K562 (cell line): ENCODE data around the gene METTL2A. TPM values are rescaled to one million over a fixed set of nuclear protein-coding genes. Genes with fewer than 3 reads are reported as not detected.

Experiments used
- ATAC-seq: fragments of 200-7000 bp; cut with Tn5 transposase; 3 replicates; pipeline ENCODE4 v1.9.1; 2020; ENCODE audit warnings: moderate library complexity
- BruUV-seq: library from RNA; stranded (reverse); fragments of 400-500 nt; replicated peaks from 2 replicates; lab custom pipeline; 2021; lab: Mats Ljungman, UMichigan
- CTCF ChIA-PET: fragments of 300-600 bp; formaldehyde crosslinking; extraction: SDS; loops from one replicate; lab custom pipeline; 2021; ENCODE audit warnings: low intra/inter-chr PET ratio; lab: Yijun Ruan, JAX
- POLR2A ChIA-PET: fragments of 300-600, 350-650 bp; sonication (Branson Sonifier 250); formaldehyde crosslinking; extraction: SDS; loops from one replicate; lab custom pipeline; 2021; ENCODE audit warnings: antibody characterized with exemption, inconsistent platforms; lab: Yijun Ruan, JAX
- DNase-seq, 4 experiments: peaks; one replicate each; pipeline versions ENCODE4 v3.0.0 to v3.0.0-alpha.2; 2011 to 2018; ENCODE audit warnings: low spot score in 3 of 4, mixed read lengths in 3 of 4; ENCODE audit errors: extremely low read depth in 1 of 4
- FAIRE-seq: peaks from 2 replicates; lab custom pipeline; 2011; peaks lifted over from hg19 to GRCh38; lab: Jason Lieb, UNC
- H2AFZ ChIP-seq: 2 replicates; pipeline ENCODE4 v1.6.0; 2011; ENCODE audit warnings: low read depth, low read length, control low read depth, inconsistent platforms
- H3K27ac ChIP-seq: fragments of 200-600 bp; 3 replicates; pipeline ENCODE4 v1.8.0; 2011; ENCODE audit warnings: low read depth, mild to moderate bottlenecking, control low read depth, inconsistent platforms, low read length, moderate library complexity, mixed read lengths; ENCODE audit errors: extremely low read depth
- H3K27me3 ChIP-seq, 2 experiments: fragments of 300-600 bp in 1 of 2; 2 replicates in 1 of 2; 3 replicates in 1 of 2; pipeline versions ENCODE4 v1.6.0 to v1.8.0; 2011; ENCODE audit warnings: inconsistent platforms in 2 of 2, low read length in 2 of 2, mild to moderate bottlenecking in 1 of 2, mixed read lengths in 1 of 2, moderate library complexity in 1 of 2; ENCODE audit not compliant: control insufficient read depth in 2 of 2, insufficient read depth in 2 of 2
- H3K36me3 ChIP-seq: fragments of 300-600 bp; 3 replicates; pipeline ENCODE4 v1.8.0; 2011; ENCODE audit warnings: mild to moderate bottlenecking, low read length, inconsistent platforms; ENCODE audit not compliant: control insufficient read depth, insufficient read depth
- H3K4me1 ChIP-seq, 2 experiments: fragments of 200-600 bp in 1 of 2; replicated peaks in 1 of 2; 2 replicates in 1 of 2; 3 replicates in 1 of 2; pipeline versions ENCODE4 v1.5.1 to v1.8.0; 2011; ENCODE audit warnings: inconsistent platforms in 2 of 2, low read length in 2 of 2, mild to moderate bottlenecking in 1 of 2, mixed read lengths in 1 of 2, moderate library complexity in 1 of 2; ENCODE audit not compliant: control insufficient read depth in 2 of 2, insufficient read depth in 2 of 2
- H3K4me2 ChIP-seq: 2 replicates; pipeline ENCODE4 v1.6.1; 2011; ENCODE audit warnings: low read length, control low read depth, inconsistent platforms, mixed read lengths; ENCODE audit not compliant: insufficient read depth
- H3K4me3 ChIP-seq: fragments of 200-600 bp; sonication (generic), shearing (Covaris generic); 2 replicates; pipeline ENCODE4 v1.5.1; 2016; ENCODE audit warnings: control low read depth, inconsistent platforms
- H3K79me2 ChIP-seq: fragments of 200-600 bp; 3 replicates; pipeline ENCODE4 v1.8.0; 2011; ENCODE audit warnings: low read length, inconsistent platforms; ENCODE audit not compliant: control insufficient read depth, insufficient read depth
- H3K9ac ChIP-seq, 2 experiments: 2 replicates each; pipeline versions ENCODE4 v1.6.0 to v1.6.1; 2011; ENCODE audit warnings: low read depth in 2 of 2, low read length in 2 of 2, control low read depth in 1 of 2, inconsistent platforms in 1 of 2, mild to moderate bottlenecking in 1 of 2, mixed read lengths in 1 of 2; ENCODE audit not compliant: insufficient read depth in 1 of 2
- H3K9me1 ChIP-seq: one replicate; pipeline ENCODE4 v1.6.0; 2011; ENCODE audit warnings: inconsistent platforms, mild to moderate bottlenecking, low read length, moderate library complexity; ENCODE audit not compliant: control insufficient read depth, insufficient read depth
- H3K9me3 ChIP-seq: replicated peaks from 2 replicates; pipeline ENCODE4 v1.5.1; 2011; ENCODE audit warnings: low read depth, low read length, inconsistent platforms; ENCODE audit not compliant: control insufficient read depth, insufficient read depth
- H4K20me1 ChIP-seq: replicated peaks from 2 replicates; pipeline ENCODE4 v1.6.1; 2011; ENCODE audit warnings: low read length, inconsistent platforms, mixed read lengths; ENCODE audit not compliant: control insufficient read depth, insufficient read depth
- ADNP ChIP-seq: fragments of 200-800 bp; sonication (Bioruptor generic); IDR thresholded peaks from 2 replicates; pipeline ENCODE4 v1.6.1; 2016; ENCODE audit warnings: missing genetic modification characterization, missing compliant biosample characterization
- DLX4 ChIP-seq: fragments of 250-450 bp; sonication (Bioruptor Pico); IDR thresholded peaks from 2 replicates; pipeline ENCODE4 v1.6.1; 2021; ENCODE audit warnings: mild to moderate bottlenecking
- DMBX1 ChIP-seq: fragments of 250-450 bp; sonication (Bioruptor Pico); IDR thresholded peaks from 2 replicates; pipeline ENCODE4 v1.8.0; 2022; ENCODE audit warnings: inconsistent platforms, mild to moderate bottlenecking, moderate library complexity, borderline replicate concordance
- FOXM1 ChIP-seq, 2 experiments: fragments of 450-650 bp in 1 of 2; sonication (generic) in 1 of 2; formaldehyde crosslinking in 1 of 2; IDR thresholded peaks; 2 replicates each; pipeline versions ENCODE4 v1.6.1 to v1.9.0; 2017 to 2022; ENCODE audit warnings: low read depth in 2 of 2, mild to moderate bottlenecking in 2 of 2, missing genetic modification reagents in 1 of 2, moderate library complexity in 1 of 2
- GABPB1 ChIP-seq: sonication (generic); formaldehyde crosslinking; IDR thresholded peaks from 2 replicates; pipeline ENCODE4 v1.8.0; 2022; ENCODE audit warnings: mild to moderate bottlenecking, missing genetic modification reagents
- MAFK ChIP-seq: IDR thresholded peaks from 2 replicates; pipeline ENCODE4 v1.6.1; 2011; ENCODE audit warnings: low read length, improper control_type of control experiment
- RB1 ChIP-seq: fragments of 450-650 bp; IDR thresholded peaks from 2 replicates; pipeline ENCODE4 v1.6.1; 2017; ENCODE audit warnings: low read depth, mild to moderate bottlenecking
- SMARCC2 ChIP-seq: fragments of 450-650 bp; IDR thresholded peaks from 2 replicates; pipeline ENCODE4 v1.6.1; 2017; ENCODE audit warnings: antibody characterized with exemption, moderate library complexity, mild to moderate bottlenecking, low read depth
- SNRNP70 ChIP-seq: fragments of 200-400 bp; formaldehyde crosslinking; optimal IDR thresholded peaks from 2 replicates; pipeline ENCODE3; 2017; ENCODE audit warnings: low read depth, low read length
- TCF7L2 ChIP-seq: fragments of 150-350 bp; IDR thresholded peaks from 2 replicates; pipeline ENCODE4 v1.6.1; 2016; ENCODE audit warnings: low read depth, mild to moderate bottlenecking, low read length, moderate library complexity
- ZNF507 ChIP-seq: conservative IDR thresholded peaks from 2 replicates; pipeline ENCODE4 v1.6.1; 2017; ENCODE audit warnings: missing genetic modification characterization, missing compliant biosample characterization
- ZNF75A ChIP-seq: fragments of 450-650 bp; formaldehyde crosslinking; IDR thresholded peaks from 2 replicates; pipeline ENCODE4 v1.4.0; 2020; ENCODE audit warnings: mild to moderate bottlenecking
- WGBS: fragments of 100-300 bp; shearing (Covaris generic); methylation state at CpG from one replicate; pipeline ENCODE4 v1.1.6; 2016; ENCODE audit warnings: low coverage, mixed read lengths; ENCODE audit not compliant: insufficient coverage; ENCODE audit errors: missing lambda C conversion rate; 5-methylcytosine and 5-hydroxymethylcytosine counted together
- in situ Hi-C: fragments of 300-500 bp; cut with MboI; formaldehyde crosslinking; loops from 4 replicates; pipeline ENCODE4 v1.15.0; 2018; ENCODE audit warnings: inconsistent platforms, mixed read lengths
- intact Hi-C: fragments of 100-400 bp; cut with micrococcal nuclease; formaldehyde crosslinking; loops from 2 replicates; pipeline ENCODE4 v1.14.2; 2022
- polyA plus RNA-seq, 8 experiments: library from polyadenylated mRNA; depleted of rRNA in 4 of 8; stranded (reverse) in 5 of 8; unstranded in 3 of 8; fragments of >200 nt; fragmentation: Nextera tagmentation in 2 of 8; fragmentation: Illumina TruSeq in 1 of 8; extraction: Ambion mirVana in 2 of 8; extraction: Trizol in 1 of 8; gene quantifications; 2 replicates each; pipeline versions ENCODE4 v1.2.1 to v1.2.3, GENCODE V29; 2011 to 2014; ENCODE audit warnings: inconsistent platforms in 1 of 8, missing spikeins in 1 of 8
- total RNA-seq, 7 experiments: library from RNA; depleted of rRNA in 6 of 7; stranded (reverse); fragments of >200 nt in 6 of 7; fragmentation: Illumina TruSeq in 2 of 7; extraction: Trizol in 2 of 7; gene quantifications; 2 replicates each; pipeline versions ENCODE4 v1.2.1 to v1.2.3, GENCODE V29; 2011 to 2021; ENCODE audit warnings: low replicate concordance in 1 of 7
- TF ChIP-seq, protein P1 (sequence below): fragments of 250-450 bp; sonication (Bioruptor Pico); IDR thresholded peaks from 2 replicates; pipeline ENCODE4 v1.4.0; 2020; ENCODE audit warnings: mild to moderate bottlenecking, moderate library complexity, borderline replicate concordance
- TF ChIP-seq, protein P2 (sequence below): fragments of 450-650 bp; formaldehyde crosslinking; IDR thresholded peaks from 2 replicates; pipeline ENCODE4 v1.4.0; 2020; ENCODE audit warnings: mild to moderate bottlenecking, moderate library complexity

The METTL2A gene
- total and polyA plus RNA-seq, 9 of the 15 experiments (the other 6 are each of a cell fraction or from before 2014, with no cell fraction given) = 21.0 to 52.5 (median 33.2) TPM

DNA sequence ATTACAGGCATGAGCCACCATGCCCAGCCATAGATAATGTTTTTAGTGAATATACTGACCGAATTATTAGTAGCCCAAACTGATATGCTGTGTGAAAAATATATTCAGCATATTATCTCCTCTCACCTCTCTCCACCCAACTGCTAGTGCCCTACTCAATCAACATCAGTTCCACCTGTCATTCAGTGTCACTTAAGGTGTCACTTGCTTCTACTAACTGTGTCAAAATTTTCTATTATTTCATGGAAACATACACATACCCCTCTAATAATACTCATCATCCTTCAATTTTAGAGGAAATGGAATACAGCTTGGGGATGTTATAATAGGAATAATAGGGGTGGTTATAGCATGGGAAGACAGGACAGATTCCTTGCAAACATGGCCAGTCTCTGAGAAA lies 30.8 kb upstream of the METTL2A start:
- Histone ChIP-seq H3K36me3 (no peaks in the 10 kb centered on the region), H4K20me1 (no peaks in the 10 kb centered on the region; the same call in 1 of the 2 replicates), H3K9me3 (no peaks in the 10 kb centered on the region), H3K4me2 (no peak overlapping the region), H3K9ac (no peak overlapping the region), H3K9me1 (no peaks in the 10 kb centered on the region), H3K4me3 (no peak overlapping the region), H3K27me3 (peaks cover 9 to 16% of the 10 kb centered on the region in 2 experiments; a peak in 3 of 5 replicates), H3K4me1 (no peaks in the 10 kb centered on the region), H3K79me2 (no peaks in the 10 kb centered on the region), H3K27ac (no peak overlapping the region), H2AFZ (no peak overlapping the region)
- FAIRE-seq (no peak), DNase-seq (no peak), ATAC-seq (no peak)
- BruUV-seq = no TSS peak
- ChIA-PET POLR2A (no interaction called here), CTCF (no interaction called here)
- in situ Hi-C loops = no loop called here
- WGBS = 0% methylated on average over 1 of the region's 1 CpG
- intact Hi-C loops = no loop called here
- TF ChIP-seq, protein P1, sequence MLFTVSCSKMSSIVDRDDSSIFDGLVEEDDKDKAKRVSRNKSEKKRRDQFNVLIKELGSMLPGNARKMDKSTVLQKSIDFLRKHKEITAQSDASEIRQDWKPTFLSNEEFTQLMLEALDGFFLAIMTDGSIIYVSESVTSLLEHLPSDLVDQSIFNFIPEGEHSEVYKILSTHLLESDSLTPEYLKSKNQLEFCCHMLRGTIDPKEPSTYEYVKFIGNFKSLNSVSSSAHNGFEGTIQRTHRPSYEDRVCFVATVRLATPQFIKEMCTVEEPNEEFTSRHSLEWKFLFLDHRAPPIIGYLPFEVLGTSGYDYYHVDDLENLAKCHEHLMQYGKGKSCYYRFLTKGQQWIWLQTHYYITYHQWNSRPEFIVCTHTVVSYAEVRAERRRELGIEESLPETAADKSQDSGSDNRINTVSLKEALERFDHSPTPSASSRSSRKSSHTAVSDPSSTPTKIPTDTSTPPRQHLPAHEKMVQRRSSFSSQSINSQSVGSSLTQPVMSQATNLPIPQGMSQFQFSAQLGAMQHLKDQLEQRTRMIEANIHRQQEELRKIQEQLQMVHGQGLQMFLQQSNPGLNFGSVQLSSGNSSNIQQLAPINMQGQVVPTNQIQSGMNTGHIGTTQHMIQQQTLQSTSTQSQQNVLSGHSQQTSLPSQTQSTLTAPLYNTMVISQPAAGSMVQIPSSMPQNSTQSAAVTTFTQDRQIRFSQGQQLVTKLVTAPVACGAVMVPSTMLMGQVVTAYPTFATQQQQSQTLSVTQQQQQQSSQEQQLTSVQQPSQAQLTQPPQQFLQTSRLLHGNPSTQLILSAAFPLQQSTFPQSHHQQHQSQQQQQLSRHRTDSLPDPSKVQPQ = no peak
- no peak for TF ChIP-seq SNRNP70
- TF ChIP-seq GABPB1 (CRISPR knock-in tag) = no peak
- no peak for TF ChIP-seq MAFK
- TF ChIP-seq, protein P2, sequence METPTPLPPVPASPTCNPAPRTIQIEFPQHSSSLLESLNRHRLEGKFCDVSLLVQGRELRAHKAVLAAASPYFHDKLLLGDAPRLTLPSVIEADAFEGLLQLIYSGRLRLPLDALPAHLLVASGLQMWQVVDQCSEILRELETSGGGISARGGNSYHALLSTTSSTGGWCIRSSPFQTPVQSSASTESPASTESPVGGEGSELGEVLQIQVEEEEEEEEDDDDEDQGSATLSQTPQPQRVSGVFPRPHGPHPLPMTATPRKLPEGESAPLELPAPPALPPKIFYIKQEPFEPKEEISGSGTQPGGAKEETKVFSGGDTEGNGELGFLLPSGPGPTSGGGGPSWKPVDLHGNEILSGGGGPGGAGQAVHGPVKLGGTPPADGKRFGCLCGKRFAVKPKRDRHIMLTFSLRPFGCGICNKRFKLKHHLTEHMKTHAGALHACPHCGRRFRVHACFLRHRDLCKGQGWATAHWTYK = no peak
- no peak for TF ChIP-seq ZNF507 (tag)
- TF ChIP-seq FOXM1 (IDR thresholded peaks at IDR 0.05; ENCODE audit: low read depth) = no peak
- TF ChIP-seq FOXM1 (CRISPR knock-in tag; IDR thresholded peaks at IDR 0.05; ENCODE audit: low read depth) = no peak
- TF ChIP-seq DLX4 (CRISPR knock-in tag) = no peak
- TF ChIP-seq ADNP = no peak
- no peak for TF ChIP-seq RB1
- no peak for TF ChIP-seq TCF7L2
- TF ChIP-seq DMBX1 (CRISPR knock-in tag) = no peak
- TF ChIP-seq SMARCC2 = no peak
- no peak for TF ChIP-seq ZNF75A
